ENCODE measurements around the gene C5orf15.

C5orf15 gene

GRCh38 chr5:133916479-133916878, 51.9 kb downstream of the C5orf15 start:
- DNase-seq (ENCODE audit: low read depth): no peak
- TF ChIP-seq CTCF (IDR thresholded peaks at IDR 0.05; ENCODE audit: control insufficient read depth, extremely low read depth, insufficient read depth): no peak
- H3K4me3 ChIP-seq (ENCODE audit: low read depth, low read length): no peak overlapping the region

- H3K4me3 ChIP-seq (ENCODE audit: low read depth, low read length): no peak overlapping the region
- TF ChIP-seq CTCF (IDR thresholded peaks at IDR 0.05; ENCODE audit: control insufficient read depth, extremely low read depth, insufficient read depth): no peak
- no peak for DNase-seq (ENCODE audit: low read depth)
Observed at GRCh38 chr5:133914434-133914833, 54.0 kb downstream of the C5orf15 start.

DNA sequence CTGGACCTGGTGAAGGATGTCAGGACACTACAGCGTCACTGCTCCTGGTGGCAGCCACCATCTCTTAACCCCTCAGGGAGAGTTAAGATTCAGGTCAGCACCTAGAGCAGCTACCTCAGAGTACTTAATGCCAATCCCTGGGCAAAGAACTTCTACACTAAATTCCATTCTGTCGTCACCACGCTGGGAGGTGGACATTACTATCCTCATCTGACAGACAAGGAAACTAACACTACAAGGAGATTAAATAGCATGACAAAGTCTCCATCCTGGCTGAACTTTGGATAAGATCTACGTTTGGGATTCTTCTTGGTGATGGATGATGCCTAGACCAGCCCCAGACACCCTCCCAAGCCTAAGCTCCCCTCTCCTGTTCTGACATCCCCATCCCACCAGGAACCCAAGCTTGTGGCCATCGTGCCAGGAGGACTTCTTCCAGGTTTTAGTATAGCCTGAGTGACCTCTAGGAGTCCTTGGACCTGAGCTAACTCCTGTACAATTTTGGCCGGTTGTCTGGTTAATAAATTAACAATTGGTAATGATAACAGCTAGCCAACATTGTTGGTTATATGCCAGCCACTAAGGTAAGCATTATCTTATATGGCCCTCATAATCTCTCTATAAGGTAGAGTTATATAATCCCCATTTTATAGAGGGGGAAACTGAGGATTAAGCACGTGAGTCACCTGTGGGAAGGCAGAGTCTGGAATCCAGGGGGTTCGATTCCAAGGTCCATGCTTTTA, 54.8 kb downstream of the C5orf15 start:
- H3K4me3 ChIP-seq (ENCODE audit: low read depth, low read length): no peak overlapping the region
- no peak for TF ChIP-seq CTCF (IDR thresholded peaks at IDR 0.05; ENCODE audit: control insufficient read depth, extremely low read depth, insufficient read depth)
- DNase-seq (ENCODE audit: low read depth): no peak

- no peak for TF ChIP-seq CTCF (IDR thresholded peaks at IDR 0.05; ENCODE audit: control insufficient read depth, extremely low read depth, insufficient read depth)
- DNase-seq (ENCODE audit: low read depth): no peak
Observed at GRCh38 chr5:133912951-133913350, 55.5 kb downstream of the C5orf15 start.

GRCh38 chr5:133910571-133910970, 57.9 kb downstream of the C5orf15 start:
- no peak for TF ChIP-seq CTCF (IDR thresholded peaks at IDR 0.05; ENCODE audit: control insufficient read depth, extremely low read depth, insufficient read depth)
- no peak overlapping the region for H3K4me3 ChIP-seq (ENCODE audit: low read depth, low read length)
- DNase-seq (ENCODE audit: low read depth): no peak

More at GRCh38 chr5:133912951-133913350, 55.5 kb downstream of the C5orf15 start:
- H3K4me3 ChIP-seq (ENCODE audit: low read depth, low read length): no peak overlapping the region

DNA sequence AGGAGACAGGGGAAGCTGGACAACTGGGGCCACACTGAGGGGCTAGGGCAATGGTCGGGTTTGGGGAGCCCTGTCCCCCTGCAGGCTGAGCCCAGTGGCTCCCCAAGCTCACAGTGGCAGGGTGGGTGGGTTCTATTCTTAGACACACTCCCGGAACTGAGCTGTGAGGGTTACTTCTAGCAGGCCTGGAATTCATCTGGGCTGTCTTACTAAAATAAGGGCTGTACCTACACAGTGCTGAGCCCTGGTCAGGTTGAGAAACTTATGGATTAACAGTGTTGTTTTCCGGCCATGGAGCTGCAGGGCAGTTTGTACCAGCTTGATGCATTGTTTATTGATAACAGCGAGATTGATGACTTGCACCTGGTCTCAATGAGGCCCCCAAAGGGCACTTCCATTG, 58.8 kb downstream of the C5orf15 start:
- H3K4me3 ChIP-seq (ENCODE audit: low read depth, low read length): no peak overlapping the region
- TF ChIP-seq CTCF (IDR thresholded peaks at IDR 0.05; ENCODE audit: control insufficient read depth, extremely low read depth, insufficient read depth): no peak
- no peak for DNase-seq (ENCODE audit: low read depth)

DNA sequence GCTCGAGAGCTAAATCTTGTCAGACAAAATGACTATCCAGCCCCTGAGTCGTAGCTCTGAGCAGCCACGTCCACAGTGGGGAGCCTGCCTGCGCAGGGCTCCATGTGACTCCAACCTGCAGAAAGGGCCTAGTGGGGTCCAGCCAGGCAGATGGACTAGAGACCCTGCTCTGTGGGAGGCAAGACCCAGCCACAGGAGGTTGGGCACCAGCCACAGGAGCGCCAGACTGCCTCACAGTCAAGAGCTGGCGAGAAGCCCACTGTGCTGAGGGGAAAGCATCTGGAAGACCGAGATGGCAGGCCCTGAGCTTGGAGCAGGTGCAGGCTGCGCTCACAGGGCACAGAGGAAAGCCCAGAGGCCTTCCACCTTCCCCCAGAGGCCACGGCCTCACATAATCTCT, 61.4 kb downstream of the C5orf15 start:
- DNase-seq (ENCODE audit: low read depth): no peak
- TF ChIP-seq CTCF (IDR thresholded peaks at IDR 0.05; ENCODE audit: control insufficient read depth, extremely low read depth, insufficient read depth): no peak
- no peak overlapping the region for H3K4me3 ChIP-seq (ENCODE audit: low read depth, low read length)
